CD4-positive, alpha-beta T cell (primary cell): ENCODE measurements around the gene PBX2. TPM values are rescaled to one million over a fixed set of nuclear protein-coding genes. Genes with fewer than 3 reads are reported as not detected.

Experiments
- ATAC-seq: fragments of 200-7000 bp; cut with Tn5 transposase; one replicate; pipeline ENCODE4 v1.10.0; 2022; ENCODE audit warnings: mild to moderate bottlenecking; ENCODE audit not compliant: poor library complexity
- CTCF ChIA-PET: fragments of 350-600 bp; sonication (Branson Sonifier 250); formaldehyde crosslinking; loops from one replicate; lab custom pipeline; 2021; ENCODE audit warnings: antibody characterized with exemption, inconsistent platforms; lab: Charles Lee
- POLR2A ChIA-PET: fragments of 350-600 bp; sonication (Branson Sonifier 250); formaldehyde crosslinking; loops from one replicate; lab custom pipeline; 2021; ENCODE audit warnings: antibody characterized with exemption, inconsistent platforms; lab: Charles Lee
- DNase-seq, 14 experiments: peaks; one replicate each; pipeline ENCODE4 v3.0.0-alpha.2; 2013 to 2020; ENCODE audit warnings: mixed read lengths in 2 of 14
- H3K27ac ChIP-seq, 2 donors: one replicate each; pipeline versions ENCODE4 v1.5.1 to v1.7.0; 2013; ENCODE audit warnings: low read length in 2 of 2, low read depth in 1 of 2, mild to moderate bottlenecking in 1 of 2
- H3K27me3 ChIP-seq, 2 experiments: 1 replicate in 1 of 2; 2 replicates in 1 of 2; pipeline versions ENCODE4 v1.6.1 to v1.7.0; 2013; ENCODE audit warnings: low read length in 2 of 2, control low read depth in 1 of 2, mild to moderate bottlenecking in 1 of 2, moderate library complexity in 1 of 2; ENCODE audit not compliant: insufficient read depth in 2 of 2, control insufficient read depth in 1 of 2
- H3K36me3 ChIP-seq: one replicate; pipeline ENCODE4 v1.6.1; 2013; ENCODE audit warnings: low read length, control low read depth; ENCODE audit not compliant: insufficient read depth
- H3K4me1 ChIP-seq: one replicate; pipeline ENCODE4 v1.6.1; 2013; ENCODE audit warnings: low read length, control low read depth; ENCODE audit not compliant: insufficient read depth
- H3K4me3 ChIP-seq: one replicate; pipeline ENCODE4 v1.5.1; 2013; ENCODE audit warnings: mild to moderate bottlenecking, low read length, moderate library complexity
- H3K9me3 ChIP-seq, 2 experiments: 1 replicate in 1 of 2; 2 replicates in 1 of 2; pipeline versions ENCODE4 v1.6.1 to v1.7.0; 2013; ENCODE audit warnings: low read length in 2 of 2, mild to moderate bottlenecking in 2 of 2, control low read depth in 1 of 2, moderate library complexity in 1 of 2; ENCODE audit not compliant: control insufficient read depth in 1 of 2, insufficient read depth in 1 of 2
- H3K27ac Mint-ChIP-seq: one replicate; pipeline ENCODE4 v1.8.0; 2020; ENCODE audit warnings: mixed read lengths
- H3K27me3 Mint-ChIP-seq: one replicate; pipeline ENCODE4 v1.8.0; 2021; ENCODE audit warnings: mixed read lengths
- H3K36me3 Mint-ChIP-seq: one replicate; pipeline ENCODE4 v1.8.0; 2021; ENCODE audit warnings: low read depth, mixed read lengths
- H3K4me1 Mint-ChIP-seq: one replicate; pipeline ENCODE4 v1.8.0; 2021; ENCODE audit warnings: low read depth, mixed read lengths
- H3K4me3 Mint-ChIP-seq: one replicate; pipeline ENCODE4 v1.8.0; 2020; ENCODE audit warnings: mild to moderate bottlenecking, mixed read lengths
- H3K9me3 Mint-ChIP-seq: one replicate; pipeline ENCODE4 v1.8.0; 2020; ENCODE audit warnings: mixed read lengths
- CTCF ChIP-seq: fragments of 200-600 bp; IDR thresholded peaks from one replicate; pipeline ENCODE4 v1.8.0; 2022; ENCODE audit warnings: antibody characterized with exemption, mild to moderate bottlenecking
- intact Hi-C, 2 experiments: fragments of 100-400 bp; cut with DNase I in 1 of 2; cut with micrococcal nuclease in 1 of 2; formaldehyde crosslinking; loops; one replicate each; pipeline versions ENCODE4 v1.15.1 to v1.9.0; 2023 to 2025; cut with DNase I, micrococcal nuclease
- total RNA-seq, 174 experiments: library from RNA in 2 of 174; stranded (reverse) in 2 of 174; gene quantifications; one replicate each; pipeline ENCODE4 v1.2.3 and lab custom pipeline; 2021 to 2026

PBX2 gene
- total RNA-seq, 2 experiments from 2014 or later = 62.0 to 65.6 TPM

DNA sequence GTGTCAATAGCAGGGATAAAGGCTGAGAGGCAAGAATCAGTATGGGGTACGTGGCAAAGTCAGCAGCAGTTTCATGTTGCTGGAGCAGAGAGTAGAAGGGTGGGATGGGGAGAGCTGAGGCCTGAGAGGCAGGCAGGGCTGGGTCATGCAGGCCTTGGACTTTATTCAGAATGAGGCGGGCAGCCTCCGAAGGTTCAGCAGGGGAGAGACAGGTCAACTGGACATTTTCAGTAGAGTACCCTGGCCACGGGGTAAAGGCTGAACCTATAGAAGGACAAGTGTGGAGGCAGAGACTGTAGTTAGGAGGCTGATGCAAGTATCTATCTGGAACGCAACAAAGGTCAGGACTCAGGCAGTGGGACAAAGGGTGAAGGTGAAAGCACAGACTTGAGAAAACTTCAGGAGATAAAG, 20.2 kb upstream of the PBX2 start:
- H3K4me1 Mint-ChIP-seq = no peaks in the 10 kb centered on the region
- ATAC-seq = no peak
- Histone ChIP-seq H3K36me3 (no peaks in the 10 kb centered on the region), H3K4me3 (no peak overlapping the region), H3K27ac (no peak overlapping the region), H3K4me1 (no peaks in the 10 kb centered on the region), H3K27me3 (no peaks in the 10 kb centered on the region), H3K9me3 (no peaks in the 10 kb centered on the region)
- no peaks in the 10 kb centered on the region for H3K27me3 Mint-ChIP-seq
- ChIA-PET CTCF (no interaction called here), POLR2A (no interaction called here)
- H3K27ac Mint-ChIP-seq = no peak overlapping the region
- no peaks in the 10 kb centered on the region for H3K9me3 Mint-ChIP-seq
- intact Hi-C loops = no loop called here
- no peak overlapping the region for H3K4me3 Mint-ChIP-seq
- DNase-seq = no peak
- no peaks in the 10 kb centered on the region for H3K36me3 Mint-ChIP-seq
- no peak for TF ChIP-seq CTCF

- H3K9me3 ChIP-seq = no peaks in the 10 kb centered on the region
- ATAC-seq (no peak), DNase-seq (no peak)
- POLR2A ChIA-PET = interaction anchor here (0.6 kb wide), 1 partner anchor 147 kb away, joined by 3 read pairs; no protein-coding TSS in a partner anchor
- H3K4me1 ChIP-seq = no peaks in the 10 kb centered on the region
- no peak overlapping the region for H3K4me3 ChIP-seq
- Mint-ChIP-seq H3K27ac (no peak overlapping the region), H3K4me1 (no peaks in the 10 kb centered on the region), H3K4me3 (no peak overlapping the region), H3K9me3 (no peaks in the 10 kb centered on the region), H3K27me3 (peaks cover 3% of the 10 kb centered on the region), H3K36me3 (no peaks in the 10 kb centered on the region)
- intact Hi-C loops = no loop called here
- H3K27me3 ChIP-seq = peaks cover 0 to 2% of the 10 kb centered on the region in 2 experiments
- CTCF ChIA-PET = no interaction called here
- TF ChIP-seq CTCF = no peak
- H3K27ac ChIP-seq = no peak overlapping the region
- H3K36me3 ChIP-seq = no peaks in the 10 kb centered on the region
These were observed 19.0 kb upstream of the PBX2 start for GRCh38 chr6:32208996-32209395.

DNA sequence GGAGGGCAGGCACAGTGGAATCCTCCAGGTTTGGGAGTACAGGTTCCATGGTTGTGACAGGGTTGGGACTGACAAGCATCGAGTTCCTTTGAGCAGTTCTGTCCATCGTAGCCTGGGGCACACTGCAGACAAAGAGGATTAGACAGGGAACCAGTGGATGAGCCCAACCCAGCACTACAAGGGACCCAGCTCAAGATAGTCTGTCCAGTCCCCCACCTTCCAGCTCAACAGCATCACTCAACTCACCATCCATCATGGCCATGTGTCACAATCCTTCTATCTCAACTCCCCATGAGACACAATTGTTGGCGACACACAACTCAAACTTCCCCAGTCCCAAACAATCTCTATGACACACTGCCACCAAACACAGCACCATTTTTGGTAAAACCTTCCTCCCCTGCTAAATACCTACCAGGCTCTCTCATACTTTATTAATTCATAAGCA, 14.3 kb upstream of the PBX2 start:
- H3K27ac ChIP-seq = no peak overlapping the region
- ATAC-seq (no peak), DNase-seq (no peak)
- intact Hi-C loops = loop anchor here in 1 of 2 experiments (5.0 kb wide), 1 partner anchor 38 kb away; no protein-coding TSS in a partner anchor
- no peak overlapping the region for H3K4me3 Mint-ChIP-seq
- H3K36me3 ChIP-seq = no peaks in the 10 kb centered on the region
- no peak overlapping the region for H3K4me3 ChIP-seq
- H3K36me3 Mint-ChIP-seq = no peaks in the 10 kb centered on the region
- H3K4me1 Mint-ChIP-seq = no peaks in the 10 kb centered on the region
- POLR2A ChIA-PET = interaction anchor here (1.1 kb wide), 1 partner anchor 11 kb away, joined by 3 read pairs; no protein-coding TSS in a partner anchor
- H3K27me3 ChIP-seq = peaks cover 0 to 2% of the 10 kb centered on the region in 2 experiments
- CTCF ChIA-PET = no interaction called here
- no peak for TF ChIP-seq CTCF
- H3K4me1 ChIP-seq = no peaks in the 10 kb centered on the region
- no peaks in the 10 kb centered on the region for H3K9me3 ChIP-seq
- H3K27ac Mint-ChIP-seq = no peak overlapping the region
- H3K27me3 Mint-ChIP-seq = peaks cover 3% of the 10 kb centered on the region
- no peaks in the 10 kb centered on the region for H3K9me3 Mint-ChIP-seq
